Ascending aorta (tissue), 2 donors: ENCODE measurements around the gene GBE1. TPM values are rescaled to one million over a fixed set of nuclear protein-coding genes. Genes with fewer than 3 reads are reported as not detected.

Experiments
- DNase-seq, 2 donors: peaks; one replicate each; pipeline ENCODE4 v3.0.0-alpha.2; 2019; ENCODE audit warnings: low spot score in 2 of 2
- H3K27ac ChIP-seq, 2 donors: fragments of 200-600 bp; sonication (generic); one replicate each; pipeline ENCODE4 v1.5.1; 2016 to 2017; ENCODE audit warnings: mild to moderate bottlenecking in 1 of 2
- H3K27me3 ChIP-seq: fragments of 200-600 bp; sonication (generic); one replicate; pipeline ENCODE4 v1.5.1; 2017
- H3K36me3 ChIP-seq, 2 donors: fragments of 200-600 bp; sonication (generic); one replicate each; pipeline ENCODE4 v1.5.1; 2016
- H3K4me1 ChIP-seq, 2 donors: fragments of 200-600 bp; sonication (generic); one replicate each; pipeline ENCODE4 v1.5.1; 2016 to 2017; ENCODE audit warnings: mild to moderate bottlenecking in 1 of 2
- H3K4me3 ChIP-seq, 2 donors: fragments of 200-600 bp; sonication (generic); one replicate each; pipeline ENCODE4 v1.5.1; 2016 to 2017; ENCODE audit warnings: mild to moderate bottlenecking in 1 of 2
- H3K9me3 ChIP-seq, 2 donors: fragments of 200-600 bp; sonication (generic); one replicate each; pipeline ENCODE4 v1.5.1; 2016
- intact Hi-C: fragments of 100-400 bp; cut with DNase I; formaldehyde crosslinking; loops from one replicate; pipeline ENCODE4 v1.15.1; 2023
- total RNA-seq: library from RNA; depleted of rRNA; stranded (reverse); fragments of >200 nt; gene quantifications from one replicate; pipeline ENCODE4 v1.1.0, GENCODE V29; 2016
- TF ChIP-seq, protein P1 (sequence below), 3 experiments: fragments of 200-600 bp in 2 of 3; fragments of 450-650 bp in 1 of 3; sonication (generic) in 2 of 3; IDR thresholded peaks; one replicate each; pipeline ENCODE4 v1.5.1; 2016 to 2019; ENCODE audit warnings: antibody characterized with exemption in 3 of 3, mild to moderate bottlenecking in 1 of 3, moderate library complexity in 1 of 3

GBE1 gene
- total RNA-seq, 1 donor from 2014 or later = 20.8 TPM

DNA sequence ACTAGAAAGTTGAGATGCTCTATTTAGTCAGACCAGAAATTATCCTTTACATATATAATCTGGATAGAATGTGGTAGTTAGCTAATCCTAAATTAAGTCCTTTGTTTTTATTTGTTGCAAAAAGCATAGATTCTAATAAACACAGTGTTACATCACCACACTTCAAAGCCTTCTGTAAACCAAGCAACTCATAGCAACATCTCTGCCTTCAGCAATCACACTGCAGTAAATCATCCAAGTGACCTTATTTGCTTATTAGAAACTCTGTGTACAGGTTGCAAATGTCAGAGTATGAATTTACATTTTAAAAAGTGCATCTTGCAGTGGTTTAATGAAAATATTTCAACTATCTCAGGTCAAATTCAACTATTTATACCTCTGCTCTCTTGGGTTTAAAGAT, 242.5 kb downstream of the GBE1 start:
- no peaks in the 10 kb centered on the region for H3K9me3 ChIP-seq
- DNase-seq = no peak
- H3K36me3 ChIP-seq = no peaks in the 10 kb centered on the region
- TF ChIP-seq, protein P1, sequence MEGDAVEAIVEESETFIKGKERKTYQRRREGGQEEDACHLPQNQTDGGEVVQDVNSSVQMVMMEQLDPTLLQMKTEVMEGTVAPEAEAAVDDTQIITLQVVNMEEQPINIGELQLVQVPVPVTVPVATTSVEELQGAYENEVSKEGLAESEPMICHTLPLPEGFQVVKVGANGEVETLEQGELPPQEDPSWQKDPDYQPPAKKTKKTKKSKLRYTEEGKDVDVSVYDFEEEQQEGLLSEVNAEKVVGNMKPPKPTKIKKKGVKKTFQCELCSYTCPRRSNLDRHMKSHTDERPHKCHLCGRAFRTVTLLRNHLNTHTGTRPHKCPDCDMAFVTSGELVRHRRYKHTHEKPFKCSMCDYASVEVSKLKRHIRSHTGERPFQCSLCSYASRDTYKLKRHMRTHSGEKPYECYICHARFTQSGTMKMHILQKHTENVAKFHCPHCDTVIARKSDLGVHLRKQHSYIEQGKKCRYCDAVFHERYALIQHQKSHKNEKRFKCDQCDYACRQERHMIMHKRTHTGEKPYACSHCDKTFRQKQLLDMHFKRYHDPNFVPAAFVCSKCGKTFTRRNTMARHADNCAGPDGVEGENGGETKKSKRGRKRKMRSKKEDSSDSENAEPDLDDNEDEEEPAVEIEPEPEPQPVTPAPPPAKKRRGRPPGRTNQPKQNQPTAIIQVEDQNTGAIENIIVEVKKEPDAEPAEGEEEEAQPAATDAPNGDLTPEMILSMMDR (IDR thresholded peaks at IDR 0.05) = no peak
- no peaks in the 10 kb centered on the region for H3K27me3 ChIP-seq
- no peaks in the 10 kb centered on the region for H3K4me1 ChIP-seq
- H3K4me3 ChIP-seq = no peak overlapping the region
- no peak overlapping the region for H3K27ac ChIP-seq
- intact Hi-C loops = no loop called here

DNA sequence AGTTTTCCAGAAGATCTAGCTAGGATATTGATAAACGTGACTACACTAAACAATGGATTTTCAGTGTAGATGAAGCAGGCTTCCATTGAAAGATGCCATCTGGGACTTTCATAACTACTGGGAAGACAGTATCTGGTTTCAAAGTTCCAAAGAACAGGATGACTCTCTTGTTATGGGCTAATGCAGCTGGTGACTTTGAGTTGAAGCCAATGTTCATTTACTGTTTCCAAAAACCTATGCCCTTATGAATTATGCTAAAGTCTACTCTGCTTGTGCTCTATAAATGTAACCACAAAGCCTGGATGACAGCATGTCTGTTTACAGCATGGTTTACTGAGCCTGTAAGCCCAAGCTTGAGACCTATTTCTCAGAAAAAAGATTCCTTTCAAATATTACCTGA, 245.4 kb downstream of the GBE1 start:
- Histone ChIP-seq H3K36me3 (no peaks in the 10 kb centered on the region), H3K27ac (no peak overlapping the region), H3K4me1 (no peaks in the 10 kb centered on the region), H3K4me3 (no peak overlapping the region), H3K27me3 (no peaks in the 10 kb centered on the region), H3K9me3 (no peaks in the 10 kb centered on the region)
- TF ChIP-seq, protein P1 (IDR thresholded peaks at IDR 0.05) = no peak
- intact Hi-C loops = no loop called here
- no peak for DNase-seq

DNA sequence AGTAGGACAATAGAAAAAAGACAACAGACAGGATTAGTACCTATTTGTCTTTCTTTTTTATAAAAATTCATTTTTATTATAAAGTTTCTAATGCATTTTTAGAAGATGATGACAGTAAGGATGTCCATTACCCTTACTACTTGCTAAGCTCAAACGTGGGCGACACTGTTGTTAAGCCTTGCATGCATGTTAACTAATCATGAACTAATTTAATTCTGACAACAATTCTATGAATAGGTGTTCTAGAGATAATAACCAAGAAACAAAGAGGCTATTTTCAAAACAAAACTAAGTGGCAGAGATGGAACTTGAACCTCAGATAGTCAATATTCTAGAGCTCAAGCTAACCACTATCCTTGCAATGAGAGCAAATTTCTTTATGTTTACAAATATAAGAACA, 247.9 kb downstream of the GBE1 start:
- intact Hi-C loops = no loop called here
- Histone ChIP-seq H3K9me3 (no peaks in the 10 kb centered on the region), H3K27me3 (no peaks in the 10 kb centered on the region), H3K4me3 (no peak overlapping the region), H3K27ac (no peak overlapping the region), H3K36me3 (no peaks in the 10 kb centered on the region), H3K4me1 (no peaks in the 10 kb centered on the region)
- TF ChIP-seq, protein P1 (IDR thresholded peaks at IDR 0.05) = no peak
- DNase-seq = no peak

DNA sequence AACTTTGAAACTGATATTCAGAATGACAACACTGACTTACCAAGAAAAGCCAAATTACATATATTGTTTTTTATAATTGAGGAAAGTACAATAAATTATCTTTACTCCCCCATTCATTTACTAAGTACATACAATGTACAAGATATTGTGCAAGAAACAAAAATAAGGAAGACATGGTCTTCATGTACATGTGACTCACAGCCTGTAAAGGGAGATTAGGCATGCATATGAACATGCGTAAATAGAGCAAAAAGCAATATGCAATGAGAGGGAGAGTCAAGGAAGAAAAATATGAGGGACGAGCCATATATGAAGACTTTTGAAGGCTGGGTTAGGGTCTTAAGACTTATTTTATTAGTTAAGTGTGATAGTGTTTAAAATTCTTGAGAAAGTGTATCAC, 258.4 kb downstream of the GBE1 start:
- H3K4me3 ChIP-seq = no peak overlapping the region
- intact Hi-C loops = no loop called here
- no peaks in the 10 kb centered on the region for H3K36me3 ChIP-seq
- no peaks in the 10 kb centered on the region for H3K27me3 ChIP-seq
- TF ChIP-seq, protein P1 (IDR thresholded peaks at IDR 0.05) = no peak
- no peak overlapping the region for H3K27ac ChIP-seq
- H3K9me3 ChIP-seq = no peaks in the 10 kb centered on the region
- no peak for DNase-seq
- H3K4me1 ChIP-seq = no peaks in the 10 kb centered on the region

DNA sequence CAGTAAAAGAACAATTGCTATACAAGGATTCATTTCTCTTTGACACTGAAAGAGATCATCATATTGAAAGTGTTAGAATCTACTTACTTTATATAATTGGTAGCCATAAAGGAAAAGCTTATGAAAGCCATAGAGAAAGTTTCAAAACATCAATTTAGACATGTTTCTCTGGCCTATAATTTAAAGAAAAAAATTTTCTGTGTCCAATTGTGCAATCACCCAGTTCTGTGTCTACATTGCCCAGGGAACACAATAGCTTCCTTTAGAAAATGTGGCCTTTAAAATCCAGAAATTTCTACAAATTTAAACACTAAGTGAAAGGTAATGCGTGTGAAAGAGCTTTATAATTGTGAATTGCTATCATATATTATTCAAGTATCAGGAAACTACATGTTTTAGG, 259.2 kb downstream of the GBE1 start:
- intact Hi-C loops = no loop called here
- H3K36me3 ChIP-seq = no peaks in the 10 kb centered on the region
- no peak overlapping the region for H3K4me3 ChIP-seq
- H3K4me1 ChIP-seq = no peaks in the 10 kb centered on the region
- H3K27ac ChIP-seq = no peak overlapping the region
- no peaks in the 10 kb centered on the region for H3K9me3 ChIP-seq
- DNase-seq = no peak
- H3K27me3 ChIP-seq = no peaks in the 10 kb centered on the region
- TF ChIP-seq, protein P1 (IDR thresholded peaks at IDR 0.05) = no peak

DNA sequence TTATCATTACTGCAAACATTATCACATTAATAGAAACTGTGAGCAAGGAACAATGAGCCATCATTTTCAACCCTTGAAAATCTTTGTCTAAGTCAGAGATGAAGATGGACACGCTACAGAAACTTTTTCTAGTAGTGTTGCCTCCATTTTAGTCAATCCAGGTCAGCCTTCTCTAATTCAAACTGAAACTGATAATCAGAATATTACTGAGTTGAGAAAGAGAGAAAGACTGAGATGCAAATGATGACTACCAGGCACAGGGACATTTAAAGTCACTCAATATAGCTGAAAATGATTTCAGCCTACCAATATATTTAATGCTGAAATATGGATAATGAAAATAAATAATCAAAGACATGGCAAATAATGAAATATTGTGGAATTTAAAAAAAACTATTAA, 261.4 kb downstream of the GBE1 start:
- intact Hi-C loops = no loop called here
- Histone ChIP-seq H3K27ac (no peak overlapping the region), H3K4me1 (no peaks in the 10 kb centered on the region), H3K9me3 (no peaks in the 10 kb centered on the region), H3K36me3 (no peaks in the 10 kb centered on the region), H3K4me3 (no peak overlapping the region), H3K27me3 (no peaks in the 10 kb centered on the region)
- TF ChIP-seq, protein P1 (IDR thresholded peaks at IDR 0.05) = no peak
- no peak for DNase-seq
